GM21737 (cell line): Measurements from ENCODE around the gene KCNQ2.
"Not testable (repeated sequence)": the region's sequence is repeated elsewhere in the genome, so short reads cannot be mapped to it uniquely, and the experiment has no call there.

Source experiments
- ATAC-seq: cut with Tn5 transposase; IDR thresholded peaks from one replicate; pipeline ENCODE4 v1.9.1; 2021; ENCODE audit warnings: mild to moderate bottlenecking, moderate library complexity; ENCODE audit not compliant: unreplicated experiment

KCNQ2 gene

DNA sequence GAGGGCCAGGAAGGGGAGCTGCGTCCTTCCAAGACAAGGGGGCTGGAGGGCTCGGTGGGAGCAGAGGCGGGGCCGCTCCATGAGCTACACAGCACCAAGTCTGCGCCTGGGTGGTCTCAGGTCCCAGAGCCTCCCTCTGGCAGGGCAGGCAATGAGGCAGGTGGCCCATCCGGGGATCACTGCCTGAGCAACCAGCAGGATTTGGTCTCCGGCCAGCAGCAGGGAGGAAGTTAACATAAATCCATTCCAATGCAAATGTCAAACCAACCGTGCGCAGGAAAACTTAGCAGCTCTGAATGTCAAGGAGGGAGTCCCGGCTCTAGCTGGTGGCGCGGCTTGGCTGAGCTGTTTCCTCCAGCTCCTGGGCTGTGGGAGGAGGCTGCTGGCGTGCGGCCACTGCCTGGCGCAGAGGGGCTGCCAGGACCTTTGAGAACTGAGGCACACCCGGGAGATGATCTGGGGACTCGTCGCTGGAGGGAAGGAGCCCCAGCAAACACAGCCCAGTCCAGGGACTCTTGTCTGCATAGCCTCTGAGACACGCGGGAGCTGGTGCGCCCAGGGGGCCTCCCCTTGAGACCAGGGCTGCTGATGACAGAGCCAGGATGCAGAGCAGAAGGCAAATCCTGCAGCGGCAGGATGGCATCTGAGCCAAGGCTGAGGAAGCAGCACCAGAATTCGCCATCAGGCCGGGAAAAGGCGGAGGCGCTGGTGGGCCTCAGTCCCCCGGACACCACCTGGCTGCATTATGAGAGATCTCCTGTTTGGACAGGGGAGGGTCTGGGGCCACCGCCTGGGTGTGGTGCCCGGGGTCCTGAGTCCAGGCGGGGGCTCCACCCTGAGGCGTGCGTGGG lies 78.2 kb downstream of the KCNQ2 start:
- no peak for ATAC-seq

DNA sequence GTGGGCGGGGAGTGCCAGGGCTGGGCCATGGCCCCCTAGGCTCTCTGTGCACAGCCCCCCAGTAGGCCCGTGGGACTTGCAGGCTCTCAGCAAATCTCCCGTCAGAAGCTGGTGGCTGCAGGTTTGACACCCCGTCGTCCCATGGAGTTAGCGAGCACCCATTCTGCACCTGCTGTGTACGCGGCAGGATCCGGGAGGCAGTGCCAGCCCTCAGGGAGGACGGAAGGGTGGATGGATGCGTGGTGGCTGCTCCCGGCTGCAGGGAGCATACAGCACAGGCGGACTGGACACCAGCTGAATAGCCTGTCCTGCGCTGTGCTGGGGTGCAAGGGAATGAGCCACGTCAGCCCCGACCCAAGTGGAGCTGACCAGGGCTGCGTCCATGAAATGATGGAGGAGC lies 78.9 kb downstream of the KCNQ2 start:
- no peak for ATAC-seq

DNA sequence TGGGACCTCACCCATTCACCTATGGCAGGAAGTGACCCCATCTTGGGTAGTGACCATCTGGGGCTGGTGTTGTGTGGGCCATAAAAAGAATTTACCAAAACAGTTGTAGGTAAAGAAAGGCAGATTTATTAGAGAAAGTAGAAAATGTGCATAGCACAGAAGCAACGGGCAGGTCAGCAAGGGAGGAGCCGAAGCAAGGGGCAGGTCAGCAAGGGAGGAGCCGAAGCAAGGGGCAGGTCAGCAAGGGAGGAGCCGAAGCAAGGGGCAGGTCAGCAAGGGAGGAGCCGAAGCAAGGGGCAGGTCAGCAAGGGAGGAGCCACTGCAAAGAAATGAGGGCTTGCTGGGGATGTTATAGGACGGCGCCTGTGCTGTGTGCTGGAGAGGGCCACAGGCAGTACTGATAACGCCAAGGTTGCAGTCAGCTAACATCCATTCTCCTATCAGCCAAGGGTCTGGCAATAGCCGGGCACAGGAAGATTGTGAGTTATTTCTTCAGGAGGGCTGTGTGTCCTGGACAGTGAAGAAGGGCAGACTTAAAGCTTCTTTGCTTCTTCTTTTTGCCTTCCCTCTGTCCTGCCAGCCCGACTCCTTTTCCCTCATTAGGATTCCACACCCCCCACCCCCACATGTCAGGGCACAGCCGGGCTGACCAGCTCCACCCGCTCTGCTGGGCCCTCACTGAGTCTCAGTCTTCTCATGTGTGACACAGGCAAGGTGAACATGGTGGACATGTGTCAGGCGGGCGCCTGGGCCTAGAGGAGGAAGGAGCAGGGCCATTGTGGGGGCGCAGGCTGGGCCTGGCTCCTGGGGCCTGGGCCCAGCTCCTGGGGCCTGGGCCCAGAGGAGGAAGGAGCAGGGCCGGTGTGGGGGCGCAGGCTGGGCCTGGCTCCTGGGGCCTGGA lies 79.7 kb downstream of the KCNQ2 start:
- no peak for ATAC-seq

DNA sequence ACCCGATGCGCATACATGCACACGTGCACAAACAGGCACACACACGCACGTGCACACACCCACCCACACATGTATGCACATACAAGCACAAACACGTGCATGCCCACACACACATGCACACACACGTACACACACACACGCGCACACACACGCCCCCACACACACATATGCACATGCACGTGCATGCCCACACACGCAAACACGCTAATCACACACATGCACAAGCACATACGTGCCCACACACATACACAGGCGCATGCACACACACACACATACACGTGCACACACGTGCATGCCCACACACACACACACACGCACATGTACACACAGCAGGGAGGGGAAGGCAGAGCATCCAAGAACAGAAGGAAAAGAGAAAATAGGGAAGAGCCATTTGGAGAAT lies 84.5 kb downstream of the KCNQ2 start:
- no peak for ATAC-seq

DNA sequence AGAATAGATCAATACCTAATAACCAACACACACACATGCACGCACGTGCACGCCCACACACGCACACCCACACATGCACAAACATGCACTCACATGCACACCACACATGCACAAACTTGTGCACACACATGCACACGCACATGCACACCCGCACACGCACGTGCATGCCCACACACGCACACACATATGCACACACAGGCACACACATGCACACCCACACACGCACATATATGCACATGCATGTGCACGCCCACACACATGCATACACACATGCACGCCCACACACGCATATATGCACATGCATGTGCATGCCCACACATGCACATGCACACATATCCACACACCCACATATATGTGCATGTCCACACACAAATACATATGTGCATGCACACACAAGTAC lies 85.1 kb downstream of the KCNQ2 start:
- no peak for ATAC-seq

DNA sequence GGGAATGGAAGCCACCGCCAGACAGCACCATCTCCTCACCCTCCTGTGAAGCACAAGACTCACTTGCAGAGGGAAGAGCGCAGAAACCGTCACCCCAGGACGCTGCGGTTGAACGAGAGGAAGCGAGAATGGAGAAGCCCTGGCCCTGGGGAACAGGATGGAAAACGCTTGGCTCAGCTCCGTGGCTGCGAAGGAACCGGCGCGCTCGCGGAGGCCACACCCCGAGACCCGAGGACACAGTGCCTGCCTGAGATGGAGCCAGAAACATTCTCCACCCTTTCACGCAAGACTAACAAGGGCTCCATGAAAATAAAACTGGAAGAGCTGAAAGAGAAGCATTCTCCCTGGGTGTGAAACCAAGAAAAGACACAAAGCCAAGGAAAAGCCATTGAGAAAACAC lies 86.0 kb downstream of the KCNQ2 start:
- no peak for ATAC-seq

DNA sequence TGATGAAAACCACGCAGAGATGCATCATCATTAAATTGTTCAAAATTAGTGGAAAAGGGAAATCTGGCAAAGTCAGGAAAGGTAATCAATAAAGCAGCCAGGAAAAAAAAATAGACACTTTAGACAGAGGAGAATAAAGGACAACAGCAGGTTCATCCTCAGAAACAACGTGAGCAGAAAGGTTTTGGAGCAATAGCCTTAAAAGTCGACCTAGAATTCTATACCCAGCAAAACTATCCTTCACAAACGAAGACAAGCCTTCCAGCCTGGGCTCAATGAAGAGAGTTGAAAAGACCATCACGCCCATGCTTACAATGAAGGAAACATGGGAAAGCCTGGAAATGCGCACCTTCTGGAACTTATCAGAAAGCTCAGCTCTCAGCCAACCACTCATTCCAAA lies 86.6 kb downstream of the KCNQ2 start:
- ATAC-seq = no peak

DNA sequence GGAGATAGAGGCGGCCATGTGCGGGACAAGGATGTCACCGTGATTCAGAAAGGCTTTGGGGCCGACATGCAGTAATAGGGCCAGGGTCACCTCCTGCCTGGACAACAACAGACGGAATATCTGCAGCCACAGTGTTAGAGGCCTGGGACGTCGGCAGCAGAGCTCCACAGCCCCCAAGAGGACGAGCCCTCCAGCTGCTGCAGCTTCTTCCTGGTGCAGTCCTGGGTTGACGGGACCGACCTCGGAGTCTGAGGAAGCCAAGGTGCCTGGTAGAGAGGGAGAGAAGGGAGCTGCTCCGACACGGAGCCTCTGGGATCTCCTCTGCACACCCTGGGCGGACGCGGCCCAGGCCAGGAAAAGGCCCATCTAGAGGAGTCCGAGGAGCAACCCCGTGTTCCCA lies 88.1 kb downstream of the KCNQ2 start:
- ATAC-seq = no peak

DNA sequence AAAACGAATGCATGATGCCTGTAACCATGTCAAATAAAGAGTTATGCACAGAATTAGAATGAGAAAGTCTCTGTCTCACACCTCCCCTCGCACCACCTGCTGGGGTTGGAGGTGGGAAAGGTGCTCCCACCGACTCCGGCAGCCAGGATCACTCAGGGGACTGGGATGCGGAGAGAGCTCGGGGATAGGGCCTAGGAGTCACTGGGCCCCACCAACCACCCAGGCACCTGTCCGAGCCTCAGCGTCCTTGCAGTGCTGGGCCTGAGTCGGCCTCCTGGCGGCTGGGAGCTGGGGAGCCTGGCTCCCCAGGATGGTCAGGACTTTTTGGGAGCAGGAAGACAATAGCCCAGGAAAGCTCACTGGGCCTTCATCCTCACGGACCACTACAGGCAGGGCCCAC lies 88.9 kb downstream of the KCNQ2 start:
- no peak for ATAC-seq

DNA sequence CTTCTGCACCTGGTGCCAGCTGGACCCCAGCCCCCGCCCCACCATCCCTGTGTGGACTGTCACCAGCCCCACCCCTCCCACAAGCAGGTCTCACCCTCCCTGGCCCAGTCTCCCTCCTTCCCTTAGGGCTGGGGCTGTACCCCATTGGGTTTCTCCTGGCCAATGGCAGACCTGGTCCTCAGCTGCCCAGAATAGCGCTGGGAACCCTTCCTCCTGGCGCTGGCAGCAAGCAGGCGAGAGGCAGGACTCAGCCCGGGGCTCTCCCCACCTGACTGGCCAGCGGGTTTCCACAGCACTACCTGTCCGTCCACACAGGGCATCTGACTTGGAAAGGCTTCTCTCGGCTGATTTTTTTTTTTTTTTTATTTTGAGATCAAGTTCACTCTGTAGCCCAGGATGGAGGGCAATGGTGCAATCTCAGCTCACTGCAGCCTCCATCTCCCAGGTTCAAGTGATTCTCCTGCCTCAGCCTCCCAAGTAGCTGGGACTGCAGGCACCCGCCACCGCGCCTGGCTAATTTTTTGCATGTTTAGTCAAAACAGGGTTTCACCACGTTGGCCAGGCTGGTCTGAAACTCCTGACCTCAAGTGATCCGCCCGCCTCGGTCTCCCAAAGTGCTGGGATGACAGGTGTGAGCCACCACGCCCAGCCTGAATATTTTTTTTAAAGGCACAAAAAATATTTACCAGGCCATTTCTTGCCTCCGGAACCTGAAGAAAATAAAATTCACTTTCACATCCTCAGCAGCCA lies 89.7 kb downstream of the KCNQ2 start:
- ATAC-seq = no peak

DNA sequence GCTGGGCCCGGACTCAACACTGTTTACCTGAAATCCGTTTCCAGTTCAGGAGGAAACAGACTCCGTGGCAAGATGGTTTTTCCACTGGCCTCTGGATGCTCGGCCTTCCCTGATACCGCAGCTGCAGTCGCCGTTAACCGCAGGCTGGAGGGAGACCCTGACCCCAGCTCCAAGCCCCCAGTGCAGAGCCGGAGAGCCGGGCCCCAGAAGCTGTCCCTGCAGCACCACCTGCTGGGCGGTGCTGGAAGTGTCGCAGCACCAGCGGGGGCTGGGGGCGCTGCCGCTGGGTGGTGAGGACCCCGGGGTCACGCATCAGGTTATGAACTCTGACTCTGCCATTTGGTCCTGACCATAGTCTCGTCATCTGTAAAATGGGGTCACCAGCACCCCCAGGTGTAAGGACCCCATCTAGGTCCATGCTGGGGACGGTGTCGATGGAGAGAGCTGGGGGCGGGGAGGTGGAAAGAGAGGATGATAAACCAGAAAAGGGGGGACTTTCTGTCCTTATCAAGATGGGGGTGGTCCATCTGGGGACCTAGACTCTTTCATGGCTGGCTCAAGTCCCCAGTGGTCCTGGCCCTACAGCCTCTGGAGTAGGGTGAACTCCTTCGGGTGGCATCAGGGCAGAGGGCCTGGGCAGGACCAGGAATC lies 90.5 kb downstream of the KCNQ2 start:
- no peak for ATAC-seq

DNA sequence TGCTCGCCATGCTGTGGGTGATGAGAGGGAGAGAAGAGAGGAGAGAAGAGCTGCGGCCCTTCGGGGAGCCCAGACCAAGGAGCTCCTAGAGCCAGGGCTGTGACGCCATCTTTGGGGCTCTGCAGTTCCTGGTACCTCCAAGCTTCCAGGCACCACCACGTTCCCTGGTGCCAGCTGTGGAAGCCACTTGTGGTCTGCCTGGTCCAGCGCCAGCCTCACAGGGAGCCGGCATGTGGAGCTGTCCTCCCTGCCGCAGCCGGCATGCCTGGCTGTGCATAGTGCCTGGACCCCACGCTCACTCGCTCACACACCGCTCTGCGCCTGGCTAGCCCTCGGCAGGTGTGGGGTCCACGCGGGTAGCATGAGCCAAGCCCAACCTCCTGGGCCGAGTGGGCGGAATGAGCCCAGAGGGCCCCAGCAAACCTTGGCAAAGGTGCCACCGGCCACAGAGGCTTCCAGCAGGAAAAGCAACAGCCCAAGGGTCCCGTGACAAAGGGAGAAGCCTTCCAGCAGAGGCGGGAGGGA lies 92.0 kb downstream of the KCNQ2 start:
- ATAC-seq = no peak

DNA sequence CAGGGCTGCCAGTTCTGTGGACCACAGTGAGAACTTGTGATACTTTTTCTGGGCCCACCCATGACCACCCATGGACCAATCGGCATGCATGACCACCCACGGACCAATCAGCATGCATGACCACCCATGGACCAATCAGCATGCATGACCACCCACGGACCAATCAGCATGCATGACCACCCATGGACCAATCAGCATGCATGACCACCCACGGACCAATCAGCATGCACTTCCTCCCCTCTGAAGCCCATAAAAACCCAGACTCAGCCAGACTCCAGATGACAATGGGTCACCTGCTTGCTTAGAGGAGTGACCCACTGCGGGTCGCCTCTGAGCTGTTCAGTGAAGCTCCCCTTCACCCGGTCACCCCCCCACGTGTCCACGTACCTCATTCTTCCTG lies 92.6 kb downstream of the KCNQ2 start:
- ATAC-seq = not testable (repeated sequence)

DNA sequence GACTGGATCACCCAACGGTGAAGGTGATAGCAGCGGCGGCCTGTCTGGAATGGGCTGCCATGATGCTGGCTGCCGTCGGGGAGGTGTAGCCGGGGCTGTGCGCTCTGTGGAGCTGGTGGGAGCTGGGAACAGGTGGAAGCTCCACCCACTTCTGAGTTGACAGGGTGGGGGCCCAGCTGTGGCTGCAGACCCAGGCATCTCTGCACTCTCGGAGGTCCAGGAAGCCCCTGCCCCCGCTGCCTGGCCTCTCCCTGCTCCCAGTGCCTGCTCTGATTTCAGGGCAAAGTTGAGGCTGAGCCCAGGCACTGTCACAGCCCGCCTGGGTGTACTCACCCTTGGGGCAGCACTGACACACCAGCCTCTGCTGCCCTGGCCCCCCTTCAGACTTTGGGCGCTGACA lies 93.2 kb downstream of the KCNQ2 start:
- no peak for ATAC-seq

DNA sequence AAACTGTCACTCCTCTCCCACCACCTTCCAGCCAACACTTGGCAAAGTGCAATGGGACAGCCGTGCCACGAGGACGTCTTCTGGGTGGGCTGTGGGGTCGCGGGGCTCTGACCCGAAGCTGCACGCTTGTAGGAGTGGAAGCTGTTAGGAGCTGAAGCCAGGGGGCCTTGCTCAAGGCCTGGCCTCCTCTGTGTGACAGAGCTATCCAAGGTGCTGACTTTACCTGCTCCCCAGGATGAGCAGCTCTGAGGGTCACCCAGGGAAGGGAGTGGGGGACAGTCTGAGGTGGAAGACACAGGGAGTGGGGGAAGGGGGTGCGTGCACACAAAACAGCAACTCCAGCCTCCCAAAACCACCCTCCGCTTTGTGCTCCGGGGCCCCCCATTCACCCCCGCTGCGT lies 93.8 kb downstream of the KCNQ2 start:
- ATAC-seq = no peak

DNA sequence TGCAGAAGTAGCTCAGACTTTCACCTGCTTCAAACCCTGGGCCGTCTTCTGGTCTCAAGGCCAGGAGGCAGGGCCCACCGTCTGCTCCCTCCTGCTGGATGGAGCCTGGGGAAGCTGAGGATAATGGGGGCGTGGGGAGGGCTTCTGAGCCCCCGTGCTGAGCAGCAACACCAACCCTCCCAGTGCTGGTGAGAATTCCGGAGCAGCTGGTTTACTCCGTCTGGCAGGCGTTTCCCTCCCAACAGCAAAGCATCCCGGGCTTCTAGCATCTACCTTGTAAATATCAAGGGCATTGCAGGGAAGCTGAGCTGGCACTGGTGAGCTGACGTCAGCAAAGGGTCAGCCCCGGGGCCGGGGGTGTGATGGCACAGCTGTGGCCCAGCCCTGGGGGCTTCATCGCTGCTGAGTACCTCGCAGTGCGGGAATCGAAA lies 94.5 kb downstream of the KCNQ2 start:
- no peak for ATAC-seq

DNA sequence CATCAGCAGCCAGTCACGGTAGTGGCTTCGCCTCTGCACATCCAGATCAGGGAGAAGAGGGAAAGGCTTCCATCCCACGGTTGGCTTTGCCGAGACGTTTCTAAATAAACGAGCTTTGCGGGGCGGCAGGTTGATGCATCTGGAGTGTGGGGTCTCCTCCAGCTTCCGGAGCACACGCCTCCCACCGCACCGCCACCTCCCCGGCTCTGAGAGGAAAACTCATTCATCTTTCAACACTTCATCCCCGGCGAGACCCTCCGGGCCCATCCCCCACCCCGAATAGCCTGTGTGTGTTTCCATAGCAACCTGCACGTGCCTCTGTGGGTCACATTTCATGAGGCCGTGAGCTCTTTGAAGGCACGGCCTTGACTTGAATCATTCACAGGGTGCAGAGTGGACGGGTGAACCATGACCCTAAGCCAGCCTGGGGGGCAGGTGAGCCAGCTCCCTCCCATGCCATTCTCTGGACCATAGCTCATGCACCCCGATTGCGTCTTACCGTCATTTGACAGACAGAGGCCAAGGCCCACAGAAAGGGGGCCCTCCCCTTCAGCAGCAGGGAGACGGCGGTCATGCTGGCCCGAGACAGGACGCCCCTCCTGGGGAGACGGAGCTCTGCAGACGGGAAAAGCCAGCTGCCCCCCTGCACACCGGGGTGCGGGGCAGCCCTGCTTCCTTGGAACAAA lies 95.1 kb downstream of the KCNQ2 start:
- ATAC-seq = no peak

DNA sequence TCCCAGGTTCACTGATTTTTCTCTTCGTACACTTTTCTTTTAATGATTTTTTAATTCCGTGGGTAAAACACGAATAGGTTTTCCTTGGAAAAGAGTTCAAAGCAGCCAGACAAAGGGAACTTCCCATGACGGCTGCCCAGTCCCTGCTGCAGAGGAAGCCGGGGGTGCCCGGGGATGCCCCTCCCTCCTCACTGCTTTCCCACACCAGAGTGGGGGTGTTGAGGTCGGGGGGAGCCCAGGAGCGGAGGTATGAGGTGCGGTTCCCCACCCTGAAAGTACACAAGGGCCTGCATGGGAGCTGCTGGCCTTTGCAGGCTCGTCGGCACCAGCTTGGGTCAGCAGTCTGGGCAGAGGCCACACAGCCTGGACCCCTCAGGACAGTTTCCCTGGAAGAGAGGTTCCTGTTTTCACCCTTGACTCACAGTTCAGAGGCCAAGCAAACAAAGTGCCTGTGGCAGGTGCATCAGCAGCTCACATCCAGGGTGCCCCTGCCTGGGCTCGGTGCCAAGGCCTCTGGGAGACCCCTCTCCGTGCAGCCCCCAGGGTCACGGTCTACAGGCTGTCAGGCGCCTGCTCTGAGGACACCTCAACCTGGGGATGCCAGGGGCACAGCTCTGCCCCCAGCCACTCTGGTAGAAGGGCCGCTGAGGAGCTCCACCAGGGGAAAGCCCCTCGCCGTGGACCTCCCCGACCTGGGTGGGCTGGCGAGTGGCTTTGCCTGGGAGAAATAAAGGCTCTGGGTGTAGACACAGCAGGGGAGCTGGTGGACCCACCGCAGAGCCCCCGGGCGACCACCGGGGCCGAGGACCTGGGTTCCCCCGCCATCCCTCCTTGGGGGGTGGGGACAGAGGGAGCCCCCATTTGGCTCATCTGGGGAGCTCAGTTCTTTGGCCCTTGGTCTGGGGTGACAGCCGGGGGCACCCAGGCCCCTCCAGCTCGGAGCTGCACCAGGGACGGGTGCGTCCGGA lies 95.9 kb downstream of the KCNQ2 start:
- no peak for ATAC-seq

DNA sequence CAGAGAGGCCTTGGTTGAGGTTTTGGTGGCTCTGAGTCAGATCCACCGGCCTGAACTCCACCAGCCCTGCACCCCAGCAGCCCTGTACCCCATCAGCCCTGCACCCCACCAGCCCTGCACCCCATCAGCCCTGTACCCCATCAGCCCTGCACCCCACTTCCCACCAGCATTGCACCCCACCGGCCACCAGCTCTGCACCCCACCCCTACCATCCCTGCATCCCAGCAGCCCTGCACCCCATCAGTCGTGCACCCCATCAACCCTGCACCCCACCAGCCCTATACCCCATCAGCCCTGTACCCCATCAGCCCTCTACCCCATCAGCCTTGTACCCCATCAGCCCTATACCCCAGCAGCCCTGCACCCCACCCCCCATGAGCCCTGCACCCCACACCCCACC lies 97.0 kb downstream of the KCNQ2 start:
- ATAC-seq = no peak
